Hypothalamus (tissue), 51 donors: Measurements from ENCODE around the gene ANTXR1.
A peak's percentile ranks its signal among the peaks of the same experiment; 100 is the strongest.

Experiments used
- DNase-seq, 51 donors: peaks; one replicate each; lab custom pipeline; 2025; lab: John Stamatoyannopoulos, UW

Gene ANTXR1

DNA sequence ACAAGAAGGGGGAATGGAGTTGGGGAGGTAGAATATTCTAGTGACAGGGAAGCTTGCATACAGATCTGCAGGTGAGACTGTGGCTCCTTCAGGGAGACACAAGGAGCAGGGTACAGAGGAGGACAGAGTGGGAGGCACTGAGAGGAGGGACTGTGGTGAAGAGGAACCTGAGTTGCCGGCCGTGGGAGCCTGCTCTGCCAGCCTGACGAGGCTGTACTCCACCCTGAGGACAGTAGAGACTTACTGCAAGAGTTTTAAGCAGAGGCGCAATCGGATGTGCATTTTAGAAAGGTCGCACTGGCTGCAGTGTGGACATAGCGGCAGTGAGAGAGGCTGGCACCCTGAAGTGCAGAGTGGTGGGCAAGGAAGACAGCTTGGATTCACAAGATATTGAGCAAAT, 188.3 kb downstream of the ANTXR1 start:
- no peak for DNase-seq

DNA sequence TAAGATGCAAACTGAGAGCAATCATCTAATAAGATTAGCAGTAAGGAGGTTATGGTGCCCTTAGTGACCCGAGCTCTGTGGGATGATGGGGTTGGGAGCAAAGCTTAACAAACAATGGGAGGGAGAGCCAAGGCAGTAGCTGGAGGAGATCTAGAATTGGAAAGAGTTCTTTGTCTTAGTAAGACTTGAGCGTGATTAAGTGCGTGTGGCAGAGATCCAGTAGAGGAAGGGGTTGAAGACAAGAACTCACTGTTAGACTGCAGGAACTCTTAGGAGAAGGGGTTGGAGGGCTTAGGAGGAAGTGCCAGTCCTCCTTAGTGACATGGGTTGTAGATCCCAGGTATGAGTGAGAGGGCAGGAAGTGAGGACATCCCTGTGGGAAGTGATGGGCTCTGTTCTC, 189.3 kb downstream of the ANTXR1 start:
- DNase-seq = no peak

DNA sequence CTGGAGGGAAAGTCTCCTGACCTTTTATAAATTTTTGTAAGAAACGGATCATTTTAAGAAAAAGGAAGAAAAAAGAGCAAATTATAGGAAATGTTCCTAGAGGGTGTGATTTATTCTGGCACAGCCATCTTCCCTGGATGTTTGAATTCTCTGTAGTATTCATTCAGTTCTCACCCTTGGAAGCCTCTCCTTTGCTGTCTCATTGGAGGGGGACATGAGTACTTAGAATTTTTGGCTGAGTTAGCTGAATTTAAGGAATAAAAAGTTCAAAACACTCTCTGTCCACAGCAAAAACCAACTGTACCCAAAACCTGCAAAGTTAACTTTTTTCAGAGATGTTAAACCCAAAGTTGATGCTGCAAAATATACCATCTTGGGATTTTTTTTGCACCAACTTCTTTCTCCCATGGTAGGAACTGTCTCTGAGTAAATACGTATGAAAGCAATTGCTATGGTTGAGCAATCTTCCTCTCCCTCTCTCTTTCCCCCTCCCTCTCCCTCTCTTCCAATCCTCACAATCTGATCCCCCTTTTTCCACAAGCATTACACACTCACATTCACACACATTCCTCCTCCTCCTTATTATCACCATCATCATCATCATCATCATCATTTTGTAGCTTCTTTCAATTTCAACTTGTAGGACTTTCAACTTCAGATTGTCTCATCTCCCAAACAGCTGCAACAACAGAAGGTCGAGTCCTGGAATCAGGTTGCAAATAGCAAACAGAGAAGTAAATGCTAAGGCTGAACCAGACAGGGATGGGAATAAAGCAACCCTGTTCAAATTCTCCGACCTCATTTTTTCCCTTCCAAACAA, 190.4 kb downstream of the ANTXR1 start:
- DNase-seq = no peak

DNA sequence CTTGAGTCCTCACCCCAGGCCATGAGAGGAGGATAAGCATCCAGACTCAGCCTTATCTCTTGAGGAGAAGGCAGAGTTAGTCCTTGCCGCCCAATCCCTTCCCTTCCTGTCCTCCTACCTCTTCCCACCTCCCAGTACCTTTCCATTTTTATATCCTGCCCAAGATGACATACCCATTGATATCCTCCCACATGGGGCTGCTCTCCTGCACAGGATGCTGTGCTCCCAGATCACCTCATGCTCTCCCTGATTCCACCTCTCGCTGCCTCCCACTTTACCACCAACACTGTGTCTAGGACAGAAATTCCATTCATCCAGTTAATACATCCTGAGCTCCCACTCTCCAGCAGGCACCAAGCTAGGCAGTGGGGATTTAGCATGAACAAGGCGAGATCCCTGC, 191.7 kb downstream of the ANTXR1 start:
- no peak for DNase-seq

DNA sequence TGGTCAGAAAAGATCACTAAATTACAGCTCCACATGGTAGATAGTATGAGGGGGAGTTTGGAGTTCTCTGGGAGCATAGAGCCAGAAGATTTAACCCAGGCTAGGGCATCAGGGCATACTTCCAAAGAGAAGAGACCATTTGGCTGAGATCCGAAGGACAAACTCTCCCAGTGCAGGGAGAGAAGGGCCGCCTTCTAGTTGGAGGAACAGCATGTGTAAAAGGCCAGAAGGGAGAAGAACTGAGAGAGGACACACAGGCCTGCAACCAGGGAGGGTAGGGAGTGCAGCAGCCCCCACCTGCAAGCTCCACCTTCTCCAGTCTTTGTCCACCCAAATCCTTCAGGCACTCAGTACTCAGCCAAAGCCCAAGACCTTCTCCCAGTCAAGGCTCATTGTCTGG, 192.1 kb downstream of the ANTXR1 start:
- DNase-seq = no peak

DNA sequence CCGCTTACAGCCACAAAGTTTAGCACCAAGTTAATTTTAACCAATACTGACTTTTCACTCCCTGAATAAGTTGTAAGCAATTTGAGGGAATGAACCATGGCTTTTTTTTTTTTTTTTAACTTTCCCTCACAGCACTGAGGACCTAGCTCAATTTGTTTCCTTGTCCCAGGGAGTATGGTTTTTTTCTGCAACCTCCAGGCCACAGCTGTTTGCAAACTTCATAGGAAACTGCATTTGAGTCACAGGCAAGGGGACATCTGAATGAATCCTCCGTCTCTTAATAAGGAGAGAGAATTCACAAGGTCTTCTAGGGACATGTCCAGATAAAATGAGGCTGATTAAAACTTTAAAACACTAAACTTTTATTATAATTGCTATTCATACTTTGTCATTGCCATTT, 192.5 kb downstream of the ANTXR1 start:
- DNase-seq = no peak

DNA sequence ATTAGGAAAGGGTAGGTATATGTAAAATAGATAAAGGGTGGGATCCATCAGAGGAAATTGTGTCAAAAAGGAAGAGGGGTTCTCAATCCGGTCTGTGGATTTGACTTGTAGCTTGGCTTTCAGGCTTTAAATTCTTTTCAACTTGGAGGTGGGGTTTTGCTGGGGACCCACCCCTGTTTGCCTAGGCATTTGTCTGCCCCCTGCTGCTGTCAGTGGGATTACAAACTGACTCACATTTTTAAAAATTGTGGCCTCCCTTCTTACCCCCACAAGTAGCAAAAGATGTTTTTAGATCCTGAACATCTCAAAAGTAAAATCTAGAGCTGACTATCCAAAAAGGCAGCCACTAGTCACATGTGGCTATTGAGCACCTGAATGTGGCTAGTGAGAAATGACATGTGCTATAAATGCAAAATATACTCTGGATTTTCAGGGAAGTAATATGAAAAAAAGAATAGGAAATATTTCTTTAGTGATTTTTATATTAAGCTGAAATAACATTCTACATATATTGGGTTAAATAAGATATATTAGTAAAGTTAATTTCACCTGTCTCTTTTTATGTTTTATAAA, 195.1 kb downstream of the ANTXR1 start:
- no peak for DNase-seq

DNA sequence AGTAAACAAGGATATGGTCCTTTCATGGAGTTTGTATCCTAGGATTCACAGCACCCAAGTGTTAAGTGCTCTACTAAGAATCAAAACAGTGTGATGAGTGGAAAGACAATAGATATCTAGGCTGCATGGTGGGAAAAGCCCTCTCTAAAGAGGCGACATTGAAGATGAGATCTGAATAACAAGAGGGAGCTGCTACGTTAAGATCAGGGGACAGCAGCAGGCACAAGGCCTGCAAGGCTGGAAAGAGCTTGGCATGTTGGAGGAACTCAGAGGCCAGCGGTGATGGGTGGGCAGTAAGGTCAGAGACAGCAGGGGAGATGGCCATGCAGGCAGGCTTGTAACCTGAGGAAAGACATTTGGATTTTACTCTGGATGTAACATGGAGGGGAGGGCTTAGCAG, 196.5 kb downstream of the ANTXR1 start:
- DNase-seq = no peak

DNA sequence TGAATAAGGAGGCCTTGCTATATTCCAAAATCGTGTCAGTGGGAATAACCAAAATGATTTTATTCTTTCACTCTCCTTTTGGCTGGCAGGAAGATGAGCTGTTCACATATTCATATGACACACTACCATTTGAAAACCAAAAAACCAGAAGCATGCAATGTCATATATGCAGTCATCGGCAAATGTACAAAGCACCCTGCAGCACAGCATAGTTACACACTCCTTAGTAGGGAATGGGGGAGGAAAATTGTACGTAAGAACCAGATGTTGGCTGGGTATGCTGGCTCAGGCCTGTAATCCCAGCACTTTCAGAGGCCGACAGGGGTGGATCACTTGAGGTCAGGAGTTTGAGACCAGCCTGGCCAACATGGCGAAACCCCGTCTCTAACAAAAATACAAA, 197.4 kb downstream of the ANTXR1 start:
- DNase-seq = no peak

DNA sequence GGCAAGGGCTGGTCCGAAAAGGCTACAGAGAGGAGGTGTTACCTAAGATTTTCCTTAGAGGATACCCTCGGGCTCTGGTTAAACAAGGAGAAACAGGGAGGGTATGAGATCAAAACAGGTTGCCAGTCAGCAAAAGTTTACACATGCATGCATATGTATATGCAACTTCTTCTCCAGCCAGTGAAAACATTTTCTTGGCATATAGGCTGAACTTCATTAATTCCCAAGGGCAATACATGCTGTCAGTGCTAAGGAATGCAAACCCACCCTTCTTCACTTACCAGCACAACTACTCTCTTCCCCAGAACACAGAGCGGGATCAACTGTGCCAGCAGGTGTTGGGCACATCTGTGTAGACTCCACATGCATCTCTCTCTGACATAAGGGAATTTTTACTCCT, 198.1 kb downstream of the ANTXR1 start:
- DNase-seq = no peak

DNA sequence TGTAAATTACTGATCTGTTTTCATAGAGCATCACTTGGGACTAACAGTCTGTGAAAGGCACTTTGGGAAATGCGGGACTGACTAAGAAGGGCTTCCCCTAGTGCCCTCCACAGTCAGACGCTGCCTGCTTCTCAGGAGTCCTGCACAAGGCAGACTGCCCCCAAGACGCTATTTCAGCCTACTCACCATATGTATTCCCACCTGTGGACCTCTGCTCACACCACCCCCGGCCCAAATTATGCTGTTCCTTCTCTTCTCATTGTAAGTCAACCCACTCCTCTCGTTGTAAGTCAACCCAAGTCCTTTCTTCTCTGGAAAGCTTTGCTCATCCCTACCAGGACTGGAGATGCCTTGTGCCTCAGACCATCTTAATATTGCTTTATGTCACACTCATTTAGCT, 198.7 kb downstream of the ANTXR1 start:
- no peak for DNase-seq

DNA sequence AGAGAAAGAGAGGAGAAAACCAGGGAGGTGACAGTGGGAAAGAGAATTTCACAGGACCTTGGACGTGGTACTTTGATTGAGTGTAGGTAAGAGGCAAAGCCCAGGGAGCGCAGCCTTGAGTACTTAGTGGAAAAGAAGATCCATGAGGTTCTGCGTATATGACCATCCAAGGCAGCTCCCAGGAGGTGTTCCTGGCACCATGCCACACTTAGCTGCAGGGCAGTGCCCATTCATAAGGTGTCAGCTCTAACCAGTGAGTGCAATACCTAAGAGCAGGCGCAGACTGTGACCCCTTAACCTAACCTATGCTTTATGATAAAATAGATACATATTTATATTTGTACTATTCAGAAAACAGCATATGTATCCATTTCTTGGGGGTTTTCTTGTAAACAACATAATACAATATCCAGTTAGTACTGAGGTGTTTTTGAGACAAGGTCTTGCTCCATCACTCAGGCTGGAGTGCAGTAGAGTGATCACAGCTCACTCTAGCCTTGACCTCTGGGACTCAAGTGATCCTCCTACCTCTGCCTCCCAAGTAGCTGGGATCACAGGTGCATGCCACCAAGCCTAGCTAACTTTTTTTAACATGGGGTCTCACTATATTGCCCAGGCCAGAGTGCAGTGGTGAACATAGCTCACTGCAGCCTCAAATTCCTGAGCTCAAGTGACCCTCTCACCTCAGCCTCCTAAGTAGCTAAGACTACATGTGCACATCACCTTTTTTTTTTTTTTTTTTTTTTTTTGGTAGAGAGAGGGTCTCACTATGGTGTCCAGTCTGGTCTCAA, 199.5 kb downstream of the ANTXR1 start:
- DNase-seq = no peak

DNA sequence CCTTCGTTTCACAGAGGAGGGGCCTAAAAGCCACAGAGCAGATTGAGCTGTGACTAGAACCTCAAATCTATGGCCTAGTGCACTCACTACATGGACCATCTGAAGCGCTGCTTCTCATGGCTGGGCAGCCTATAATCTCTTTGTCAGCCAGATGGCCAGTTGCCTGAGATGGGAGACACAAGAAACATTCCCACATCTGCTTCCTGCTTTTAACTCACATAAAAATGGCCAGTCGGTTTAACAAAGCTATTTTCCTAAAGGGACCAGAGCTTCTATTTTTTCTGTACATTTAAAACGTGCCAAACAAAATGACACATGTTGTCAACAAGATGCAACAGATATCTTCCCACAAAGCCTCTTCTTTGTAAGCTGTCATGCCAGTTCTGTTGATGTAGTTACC, 200.2 kb downstream of the ANTXR1 start:
- no peak for DNase-seq

DNA sequence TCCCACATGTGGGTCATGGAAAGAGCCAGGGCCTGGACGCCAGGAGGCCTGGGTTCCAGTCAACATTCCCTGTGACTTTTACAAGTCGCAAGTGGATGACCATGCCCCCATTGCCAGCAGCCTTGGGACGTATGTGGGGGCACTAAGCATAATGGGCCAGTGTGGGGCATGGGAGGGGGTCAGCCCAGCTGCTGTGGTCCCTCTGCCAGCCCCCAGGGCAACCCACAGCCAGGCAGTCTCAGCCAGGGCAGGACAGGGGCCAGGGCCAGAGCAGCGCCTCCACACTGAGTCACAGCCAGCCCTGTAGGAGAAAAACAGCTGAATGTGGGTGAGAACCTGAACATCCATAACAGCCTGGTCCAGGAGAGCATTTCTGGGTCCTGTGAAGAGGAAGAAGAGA, 200.8 kb downstream of the ANTXR1 start:
- peak in 2 of 51 donors; percentile 3 to 4 for DNase-seq

DNA sequence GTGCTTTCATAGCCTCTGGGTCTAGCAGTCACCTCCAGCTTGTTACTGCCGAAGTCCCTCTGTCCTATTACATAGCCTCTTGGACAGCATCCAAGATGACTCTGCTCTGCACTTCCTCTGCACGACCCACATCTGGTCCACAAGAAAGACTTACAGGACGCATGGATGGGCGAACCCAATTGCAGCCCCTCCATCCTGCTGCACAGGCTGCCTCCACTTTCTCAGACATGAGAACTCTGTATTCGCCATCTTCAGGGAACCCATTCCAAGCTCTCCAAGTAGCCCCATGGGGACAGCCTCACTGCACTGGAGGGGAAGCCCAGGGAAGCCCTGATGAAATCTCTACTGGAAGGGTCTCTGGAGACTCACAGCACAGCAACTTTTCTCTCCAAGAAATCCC, 201.9 kb downstream of the ANTXR1 start:
- no peak for DNase-seq

DNA sequence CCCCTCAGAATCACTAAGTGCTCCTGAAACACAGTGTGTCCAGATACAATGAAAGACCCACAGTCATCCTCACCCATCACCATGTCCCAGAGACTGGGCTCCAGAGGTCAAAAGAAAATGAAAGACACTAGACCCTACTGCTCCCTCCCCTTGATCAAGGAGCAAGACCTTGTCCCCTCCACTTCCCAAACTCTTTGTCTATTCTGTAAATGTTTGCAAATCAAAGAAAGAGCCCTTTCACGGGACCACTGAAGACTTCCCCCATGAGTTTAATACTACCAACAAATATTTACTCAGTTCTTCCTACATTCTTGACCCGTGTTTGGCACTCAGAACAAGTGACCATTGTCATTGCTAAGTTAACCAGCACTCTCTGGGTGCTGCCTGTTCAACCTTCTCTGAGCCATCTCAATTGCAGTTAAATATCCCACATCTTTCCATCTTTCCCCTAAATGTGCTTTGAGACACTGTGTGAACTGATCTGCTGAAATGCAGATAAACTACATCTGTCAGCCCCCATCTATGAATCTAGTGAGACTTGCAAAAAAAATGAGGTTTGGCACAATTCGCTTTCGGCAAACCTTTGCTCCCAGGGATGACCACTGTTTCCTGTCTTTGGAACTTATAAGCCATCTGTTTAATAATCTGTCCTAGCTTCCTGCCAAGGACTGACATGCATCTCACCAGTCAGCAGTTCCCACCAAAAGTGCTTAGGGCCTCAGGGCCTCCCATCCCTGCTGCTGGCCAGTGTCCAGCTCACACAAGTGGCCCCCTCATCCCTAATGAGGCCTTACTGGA, 203.8 kb downstream of the ANTXR1 start:
- no peak for DNase-seq

DNA sequence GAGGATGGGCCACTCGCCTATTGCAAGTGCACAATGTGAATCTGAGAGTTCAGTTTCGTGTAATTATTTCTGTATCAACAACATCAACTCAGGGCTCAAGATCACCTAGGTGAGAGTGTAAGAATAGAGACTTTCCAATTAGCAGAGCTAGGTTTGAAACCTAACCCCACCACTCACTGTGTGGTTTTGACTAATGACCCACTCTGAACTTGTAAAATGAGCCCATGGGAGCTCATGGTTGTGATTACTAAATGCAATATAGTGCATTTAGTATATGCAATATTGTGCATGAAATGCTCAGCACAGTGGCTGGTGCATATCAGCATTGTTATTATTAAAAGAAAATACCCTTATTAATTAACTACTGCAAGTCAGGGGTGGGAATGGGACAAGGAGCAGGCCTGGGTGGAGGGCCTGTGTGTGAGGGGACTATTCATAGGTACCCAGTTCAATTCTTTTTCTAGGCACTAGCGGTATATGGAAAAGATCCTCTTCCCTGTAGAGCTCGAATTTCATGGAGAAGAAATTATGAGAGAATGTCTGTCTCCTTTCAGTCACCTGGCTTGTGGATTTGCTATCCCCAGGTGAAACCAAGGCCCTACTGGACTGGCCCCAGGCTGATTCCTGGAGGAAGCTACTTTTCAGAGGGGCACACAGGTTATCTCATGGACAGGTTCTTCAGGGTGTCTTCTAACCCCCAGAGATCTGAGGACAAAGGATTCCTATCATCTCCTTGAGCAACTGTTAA, 204.5 kb downstream of the ANTXR1 start:
- DNase-seq = no peak

DNA sequence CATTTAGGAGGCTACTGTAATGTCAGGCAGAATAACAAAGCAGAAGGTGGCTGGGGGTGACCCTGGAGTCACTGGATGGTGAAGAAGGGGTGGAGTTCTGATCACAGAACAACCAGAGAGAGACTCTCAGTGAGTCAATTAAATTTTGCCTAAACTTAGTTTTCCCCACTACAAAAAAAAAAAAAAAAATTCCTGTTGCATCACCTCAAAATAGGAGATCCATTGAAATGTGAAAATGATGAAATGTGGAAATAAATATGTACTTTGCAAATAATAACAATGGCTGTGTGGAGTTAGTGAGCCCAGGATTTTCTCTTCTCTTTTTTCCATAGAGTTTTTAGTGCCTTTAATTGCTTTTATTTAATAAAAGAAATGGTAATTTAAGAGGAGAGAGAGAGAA, 208.5 kb downstream of the ANTXR1 start:
- no peak for DNase-seq

DNA sequence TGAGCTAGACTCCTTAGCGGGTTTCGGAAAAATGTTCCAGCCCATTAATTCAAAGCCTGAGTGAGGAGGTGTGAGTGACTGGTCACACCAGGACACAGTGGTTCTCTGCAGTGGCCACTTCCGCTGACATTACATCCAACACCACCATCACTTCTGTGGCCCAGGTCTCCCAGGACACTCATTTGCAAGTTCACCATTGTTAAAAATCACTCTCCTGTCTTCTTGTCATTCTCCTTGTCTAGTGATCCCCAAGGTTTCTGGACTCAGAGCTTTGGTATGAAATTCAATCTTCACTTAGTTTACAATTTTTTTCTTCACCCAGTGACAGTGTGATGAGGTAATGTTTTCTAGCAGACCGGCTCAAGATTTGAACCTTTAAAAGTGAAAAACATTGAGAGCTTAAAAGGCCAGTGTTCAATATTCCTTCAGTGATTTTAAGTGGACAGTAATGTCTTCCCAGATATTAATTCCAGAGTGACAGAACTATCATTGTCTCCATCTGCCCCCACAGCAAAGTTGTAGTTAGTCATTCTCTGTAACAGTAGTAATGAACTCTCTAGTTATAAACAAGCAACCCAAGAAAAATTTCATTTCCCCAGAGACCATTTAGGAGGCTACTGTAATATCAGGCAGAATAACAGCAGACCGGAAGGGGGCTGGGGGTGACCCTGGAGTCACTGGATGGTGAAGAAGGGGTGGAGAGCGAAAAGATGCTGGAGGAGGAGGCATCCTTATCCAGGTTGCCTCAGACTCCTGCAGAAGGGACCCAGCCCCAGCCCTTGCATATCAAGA, 209.2 kb downstream of the ANTXR1 start:
- DNase-seq = no peak
